Thyroid gland (tissue), 4 donors: ENCODE measurements around the gene ANAPC5.
"Not testable (repeated sequence)": the region's sequence is repeated elsewhere in the genome, so short reads cannot be mapped to it uniquely, and the experiment has no call there.

ENCODE experiments used
- CTCF ChIP-seq, 6 experiments: fragments of 200-600 bp in 3 of 6; fragments of 450-650 bp in 3 of 6; sonication (generic) in 3 of 6; IDR thresholded peaks; one replicate each; pipeline ENCODE4 v1.5.1; 2016 to 2019; ENCODE audit warnings: antibody characterized with exemption in 6 of 6, mild to moderate bottlenecking in 2 of 6, inconsistent platforms in 1 of 6, moderate library complexity in 1 of 6
- POLR2A ChIP-seq, 2 donors: fragments of 450-650 bp; IDR thresholded peaks; one replicate each; pipeline ENCODE4 v1.6.1; 2017; ENCODE audit warnings: antibody characterized with exemption in 2 of 2, mild to moderate bottlenecking in 2 of 2, moderate library complexity in 1 of 2

- not testable (repeated sequence) for TF ChIP-seq CTCF, POLR2A (IDR thresholded peaks at IDR 0.05)
These were observed 22.1 kb upstream of the ANAPC5 start for GRCh38 chr12:121374336-121374735.
